SU-DHL-6 (cell line): Measurements from ENCODE around the gene MYL2.

ENCODE experiments used
- CTCF ChIP-seq: fragments of 200-600 bp; sonication (generic); IDR thresholded peaks from one replicate; pipeline ENCODE4 v1.5.1; 2017; ENCODE audit warnings: antibody characterized with exemption, mild to moderate bottlenecking, low read length, moderate library complexity; ENCODE audit not compliant: insufficient read depth, poor library complexity, severe bottlenecking
- EZH2phosphoT487 ChIP-seq: fragments of 200-600 bp; sonication (generic), shearing (Covaris generic); conservative IDR thresholded peaks from 2 replicates; pipeline ENCODE4 v1.6.1; 2018; ENCODE audit warnings: mild to moderate bottlenecking, antibody characterized with exemption, low read length, moderate library complexity, mixed read lengths

DNA sequence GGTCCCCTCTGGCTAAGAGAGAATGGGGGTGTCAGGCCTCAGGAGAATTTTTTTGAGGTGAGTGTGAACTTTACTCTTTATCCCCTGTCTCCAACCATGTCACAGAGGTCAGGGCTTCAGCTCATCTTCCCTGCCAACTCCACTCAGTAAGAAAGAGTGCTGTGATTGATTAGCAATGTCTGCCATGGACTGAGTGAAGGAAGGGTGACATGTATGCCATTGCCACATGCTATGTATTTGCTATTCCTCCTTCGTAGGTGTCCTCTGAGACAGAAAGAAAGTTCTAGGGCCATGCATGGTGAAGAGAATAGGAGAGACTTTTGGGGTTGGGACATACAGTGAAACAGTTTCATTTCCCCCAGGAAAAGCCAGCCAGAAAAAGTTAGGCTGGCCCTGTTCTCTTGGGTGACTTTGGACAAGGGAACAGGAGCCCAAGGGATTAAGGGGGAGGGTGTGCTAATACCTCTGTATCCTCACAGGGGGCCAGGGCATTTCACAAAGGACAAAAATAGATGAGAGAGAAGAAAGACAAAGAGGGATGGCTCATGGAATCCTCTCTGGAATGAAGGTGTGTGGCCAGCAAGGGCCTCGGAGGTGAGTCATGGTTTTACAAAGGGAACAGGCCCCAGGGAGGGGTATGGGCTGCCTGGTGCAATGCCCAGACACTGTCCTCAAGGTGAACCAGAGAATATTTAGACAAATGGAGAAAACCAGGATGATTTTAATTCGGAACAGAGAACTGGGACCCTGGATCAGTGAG lies 13.9 kb upstream of the MYL2 start:
- TF ChIP-seq CTCF: no peak
- TF ChIP-seq EZH2phosphoT487: no peak
